GM20431 (cell line): ENCODE measurements around the gene FHAD1.

Experiments used
- in situ Hi-C: fragments of 300-500 bp; cut with MseI, MboI; formaldehyde crosslinking; loops from one replicate; pipeline ENCODE4 v1.15.0; 2020; ENCODE audit warnings: low sequenced_read_pairs; ENCODE audit not compliant: unreplicated experiment

FHAD1 gene

GRCh38 chr1:15424146-15424667 lies 177.2 kb downstream of the FHAD1 start:
- in situ Hi-C loops: no loop called here

- in situ Hi-C loops: loop anchor here (25.0 kb wide), 1 partner anchor 313 kb away; no protein-coding TSS in a partner anchor
Observed at GRCh38 chr1:15424981-15425380, 178.0 kb downstream of the FHAD1 start.

- in situ Hi-C loops: loop anchor here (25.0 kb wide), 1 partner anchor 313 kb away; no protein-coding TSS in a partner anchor
Observed at GRCh38 chr1:15425521-15425920, 178.5 kb downstream of the FHAD1 start.

GRCh38 chr1:15425958-15426357 lies 178.9 kb downstream of the FHAD1 start:
- in situ Hi-C loops: loop anchor here (25.0 kb wide), 1 partner anchor 314 kb away; no protein-coding TSS in a partner anchor

GRCh38 chr1:15426492-15427279 lies 179.7 kb downstream of the FHAD1 start:
- in situ Hi-C loops: loop anchor here (25.0 kb wide), 1 partner anchor 314 kb away; no protein-coding TSS in a partner anchor

- in situ Hi-C loops: loop anchor here (25.0 kb wide), 1 partner anchor 315 kb away; no protein-coding TSS in a partner anchor
Observed at GRCh38 chr1:15427280-15427666, 180.2 kb downstream of the FHAD1 start.

GRCh38 chr1:15428252-15428651 lies 181.2 kb downstream of the FHAD1 start:
- in situ Hi-C loops: loop anchor here (25.0 kb wide), 1 partner anchor 316 kb away; no protein-coding TSS in a partner anchor

- in situ Hi-C loops: loop anchor here (25.0 kb wide), 1 partner anchor 317 kb away; no protein-coding TSS in a partner anchor
Observed at GRCh38 chr1:15428815-15429435, 181.9 kb downstream of the FHAD1 start.

- in situ Hi-C loops: loop anchor here (25.0 kb wide), 1 partner anchor 317 kb away; no protein-coding TSS in a partner anchor
Observed at GRCh38 chr1:15429701-15430149, 182.7 kb downstream of the FHAD1 start.

- in situ Hi-C loops: loop anchor here (25.0 kb wide), 1 partner anchor 319 kb away; no protein-coding TSS in a partner anchor
Observed at GRCh38 chr1:15430787-15431570, 184.0 kb downstream of the FHAD1 start.

- in situ Hi-C loops: loop anchor here (25.0 kb wide), 1 partner anchor 319 kb away; no protein-coding TSS in a partner anchor
Observed at GRCh38 chr1:15431571-15431948, 184.5 kb downstream of the FHAD1 start.

- in situ Hi-C loops: loop anchor here (25.0 kb wide), 1 partner anchor 320 kb away; no protein-coding TSS in a partner anchor
Observed at GRCh38 chr1:15432324-15432723, 185.3 kb downstream of the FHAD1 start.

- in situ Hi-C loops: loop anchor here (25.0 kb wide), 1 partner anchor 321 kb away; no protein-coding TSS in a partner anchor
Observed at GRCh38 chr1:15433471-15433870, 186.4 kb downstream of the FHAD1 start.

GRCh38 chr1:15434739-15435138 lies 187.7 kb downstream of the FHAD1 start:
- in situ Hi-C loops: loop anchor here (5.0 to 25.0 kb wide), 2 partner anchors 112 to 322 kb away; no protein-coding TSS in a partner anchor

- in situ Hi-C loops: loop anchor here (5.0 to 25.0 kb wide), 2 partner anchors 113 to 323 kb away; no protein-coding TSS in a partner anchor
Observed at GRCh38 chr1:15435239-15436077, 188.4 kb downstream of the FHAD1 start.

GRCh38 chr1:15436881-15437442 lies 189.9 kb downstream of the FHAD1 start:
- in situ Hi-C loops: loop anchor here (5.0 to 25.0 kb wide), 2 partner anchors 115 to 325 kb away; no protein-coding TSS in a partner anchor

GRCh38 chr1:15439325-15439724 lies 192.3 kb downstream of the FHAD1 start:
- in situ Hi-C loops: loop anchor here (5.0 to 25.0 kb wide), 2 partner anchors 117 to 327 kb away; no protein-coding TSS in a partner anchor

- in situ Hi-C loops: loop anchor here (25.0 kb wide), 1 partner anchor 328 kb away; no protein-coding TSS in a partner anchor
Observed at GRCh38 chr1:15440357-15440756, 193.3 kb downstream of the FHAD1 start.
